Loucy (cell line): ENCODE data around the gene PLAC1.

Source experiments
- H2AFZ ChIP-seq: fragments of 200-600 bp; sonication (generic); 2 replicates; pipeline ENCODE4 v1.6.0; 2016; ENCODE audit warnings: antibody characterized with exemption, mild to moderate bottlenecking, low read length, moderate library complexity
- H3F3A ChIP-seq: fragments of 200-600 bp; 2 replicates; pipeline ENCODE4 v1.6.0; 2016; ENCODE audit warnings: antibody characterized with exemption, low read depth, mild to moderate bottlenecking
- H3K27me3 ChIP-seq: fragments of 200-600 bp; sonication (generic); 2 replicates; pipeline ENCODE4 v1.6.1; 2014; ENCODE audit warnings: low read length, mild to moderate bottlenecking; ENCODE audit not compliant: insufficient read depth, poor library complexity, severe bottlenecking
- H3K36me3 ChIP-seq: fragments of 200-600 bp; sonication (generic); 2 replicates; pipeline ENCODE4 v1.6.1; 2016; ENCODE audit warnings: low read length; ENCODE audit not compliant: insufficient read depth
- H3K4me1 ChIP-seq: fragments of 200-600 bp; sonication (generic); 2 replicates; pipeline ENCODE4 v1.5.1; 2014; ENCODE audit warnings: low read length, mild to moderate bottlenecking; ENCODE audit not compliant: insufficient read depth, poor library complexity, severe bottlenecking
- H3K4me2 ChIP-seq: fragments of 200-600 bp; sonication (generic); 2 replicates; pipeline ENCODE4 v1.6.0; 2014; ENCODE audit warnings: antibody characterized with exemption, low read length, low read depth, mild to moderate bottlenecking; ENCODE audit not compliant: poor library complexity, severe bottlenecking
- H3K4me3 ChIP-seq: fragments of 200-600 bp; sonication (generic); 2 replicates; pipeline ENCODE4 v1.5.1; 2014; ENCODE audit warnings: low read length, mild to moderate bottlenecking, mixed read lengths; ENCODE audit not compliant: poor library complexity, severe bottlenecking
- H3K79me2 ChIP-seq: fragments of 200-600 bp; sonication (generic); 2 replicates; pipeline ENCODE4 v1.6.1; 2014; ENCODE audit warnings: low read length; ENCODE audit not compliant: insufficient read depth
- H3K9ac ChIP-seq: fragments of 200-600 bp; sonication (generic); 2 replicates; pipeline ENCODE4 v1.6.0; 2014; ENCODE audit warnings: mild to moderate bottlenecking, low read depth, low read length, moderate library complexity; ENCODE audit not compliant: poor library complexity, severe bottlenecking
- H3K9me2 ChIP-seq: fragments of 200-600 bp; sonication (generic); replicated peaks from 2 replicates; pipeline ENCODE4 v1.6.1; 2016; ENCODE audit warnings: low read depth, low read length, mixed read lengths
- H3K9me3 ChIP-seq: fragments of 200-600 bp; sonication (generic); 2 replicates; pipeline ENCODE4 v1.6.1; 2014; ENCODE audit warnings: mild to moderate bottlenecking, antibody characterized with exemption, low read length, low read depth; ENCODE audit not compliant: insufficient read depth
- H4K20me1 ChIP-seq: fragments of 200-600 bp; sonication (generic); 2 replicates; pipeline ENCODE4 v1.6.0; 2014; ENCODE audit warnings: antibody characterized with exemption, low read length, mild to moderate bottlenecking; ENCODE audit not compliant: insufficient read depth, poor library complexity, severe bottlenecking
- CTCF ChIP-seq: fragments of 200-600 bp; sonication (generic); conservative IDR thresholded peaks from 2 replicates; pipeline ENCODE4 v1.5.1; 2014; ENCODE audit warnings: mild to moderate bottlenecking, antibody characterized with exemption, low read length
- EZH2phosphoT487 ChIP-seq: fragments of 200-600 bp; IDR thresholded peaks from 2 replicates; pipeline ENCODE4 v1.6.1; 2018; ENCODE audit warnings: antibody characterized with exemption, mild to moderate bottlenecking, moderate library complexity, borderline replicate concordance

Gene PLAC1

GRCh38 chrX:134543288-134543687 lies 115.0 kb downstream of the PLAC1 start:
- no peaks in the 10 kb centered on the region for H3K36me3 ChIP-seq
- no peak for TF ChIP-seq EZH2phosphoT487
- TF ChIP-seq CTCF: no peak
- no peaks in the 10 kb centered on the region for H3F3A ChIP-seq
- H4K20me1 ChIP-seq: no peaks in the 10 kb centered on the region
- no peaks in the 10 kb centered on the region for H3K9me3 ChIP-seq
- H2AFZ ChIP-seq: no peak overlapping the region
- peak overlapping the region; percentile 33 for H3K4me3 ChIP-seq
- H3K9ac ChIP-seq: no peak overlapping the region
- no peaks in the 10 kb centered on the region for H3K9me2 ChIP-seq
- peak overlapping the region; percentile 68 for H3K4me2 ChIP-seq
- H3K27me3 ChIP-seq: no peaks in the 10 kb centered on the region
- H3K4me1 ChIP-seq: peaks cover 24% of the 10 kb centered on the region
- H3K79me2 ChIP-seq: peaks cover 19% of the 10 kb centered on the region

DNA sequence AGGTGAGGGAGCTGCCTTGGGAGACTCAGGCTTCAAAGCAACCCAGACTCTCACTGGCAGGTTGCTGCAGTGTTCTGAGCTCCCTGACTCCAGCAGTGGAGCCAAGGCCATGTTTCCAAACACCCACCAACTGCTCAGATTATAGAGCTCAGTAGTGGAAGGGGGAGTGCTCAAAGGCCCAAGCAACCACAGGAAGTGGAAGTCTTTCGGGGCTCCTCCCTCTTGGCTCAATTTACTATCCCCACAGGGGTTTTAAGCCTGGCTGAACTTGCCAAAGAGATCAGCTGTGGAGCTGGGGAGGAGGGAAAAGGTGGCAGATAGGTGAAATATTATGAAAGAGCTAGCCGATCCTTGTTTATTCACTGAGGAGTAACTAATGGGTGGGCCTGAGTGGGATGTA lies 115.8 kb downstream of the PLAC1 start:
- Histone ChIP-seq H3K4me3 (peak overlapping the region; percentile 33), H3K4me2 (peak overlapping the region; percentile 68)

GRCh38 chrX:134541906-134542305 lies 116.4 kb downstream of the PLAC1 start:
- Histone ChIP-seq H3K9me2 (no peaks in the 10 kb centered on the region), H3K4me3 (no peak overlapping the region), H3K79me2 (peaks cover 6% of the 10 kb centered on the region), H3K27me3 (no peaks in the 10 kb centered on the region), H3K36me3 (no peaks in the 10 kb centered on the region), H3K4me1 (peaks cover 18% of the 10 kb centered on the region), H4K20me1 (no peaks in the 10 kb centered on the region), H3F3A (no peaks in the 10 kb centered on the region), H3K4me2 (peak overlapping the region; percentile 68), H3K9ac (no peak overlapping the region), H2AFZ (no peak overlapping the region), H3K9me3 (no peaks in the 10 kb centered on the region)
- TF ChIP-seq CTCF (no peak), EZH2phosphoT487 (no peak)

More for the DNA sequence above, 115.8 kb downstream of the PLAC1 start:
- Histone ChIP-seq H3F3A (no peaks in the 10 kb centered on the region), H4K20me1 (no peaks in the 10 kb centered on the region), H2AFZ (no peak overlapping the region), H3K4me1 (peaks cover 21% of the 10 kb centered on the region), H3K9me2 (no peaks in the 10 kb centered on the region), H3K36me3 (no peaks in the 10 kb centered on the region), H3K9ac (no peak overlapping the region), H3K27me3 (no peaks in the 10 kb centered on the region), H3K79me2 (peaks cover 11% of the 10 kb centered on the region), H3K9me3 (no peaks in the 10 kb centered on the region)
- TF ChIP-seq EZH2phosphoT487 (no peak), CTCF (no peak)
